HG02571 (cell line): ENCODE data around the gene PRICKLE2.

ENCODE experiments used
- ATAC-seq: cut with Tn5 transposase; IDR thresholded peaks from one replicate; pipeline ENCODE4 v1.9.1; 2021; ENCODE audit warnings: mild to moderate bottlenecking, moderate library complexity; ENCODE audit not compliant: unreplicated experiment

The PRICKLE2 gene

DNA sequence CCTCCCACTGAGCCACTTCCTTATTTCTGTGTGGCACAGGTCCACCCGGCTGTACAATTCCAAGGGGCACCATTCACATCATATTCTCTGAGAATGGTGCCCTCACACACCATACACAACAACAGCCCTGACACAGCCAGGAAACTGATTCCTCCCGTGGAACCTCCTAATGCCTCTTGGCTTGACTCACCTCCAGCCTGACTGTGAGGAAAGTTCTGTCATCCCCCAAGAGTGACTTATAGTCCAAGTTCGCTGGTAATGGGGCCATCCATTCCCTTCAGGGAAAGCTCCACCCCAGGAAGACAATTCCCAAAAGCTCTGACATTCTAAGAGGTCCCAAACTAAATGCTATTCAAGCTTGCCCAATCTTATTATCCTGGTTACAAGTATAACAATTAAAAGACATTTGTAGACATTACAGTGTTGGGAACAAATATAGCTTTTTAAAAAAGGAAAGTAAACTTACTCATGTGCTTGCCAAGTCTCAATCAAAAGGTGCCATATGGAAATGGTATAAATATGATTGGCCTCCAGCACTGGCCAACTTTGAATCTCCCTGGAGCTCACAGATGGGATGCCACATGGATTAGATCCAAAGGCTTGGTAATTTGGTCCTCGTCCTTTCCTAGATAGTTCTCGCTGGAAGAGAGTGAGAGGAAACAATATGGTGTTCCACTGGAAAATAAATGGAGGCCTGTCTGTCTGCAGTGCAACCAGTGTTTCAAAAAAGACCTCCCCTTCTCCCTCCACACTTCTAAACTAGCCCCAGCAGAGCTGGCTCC is 145.7 kb downstream of the PRICKLE2 start:
- no peak for ATAC-seq

DNA sequence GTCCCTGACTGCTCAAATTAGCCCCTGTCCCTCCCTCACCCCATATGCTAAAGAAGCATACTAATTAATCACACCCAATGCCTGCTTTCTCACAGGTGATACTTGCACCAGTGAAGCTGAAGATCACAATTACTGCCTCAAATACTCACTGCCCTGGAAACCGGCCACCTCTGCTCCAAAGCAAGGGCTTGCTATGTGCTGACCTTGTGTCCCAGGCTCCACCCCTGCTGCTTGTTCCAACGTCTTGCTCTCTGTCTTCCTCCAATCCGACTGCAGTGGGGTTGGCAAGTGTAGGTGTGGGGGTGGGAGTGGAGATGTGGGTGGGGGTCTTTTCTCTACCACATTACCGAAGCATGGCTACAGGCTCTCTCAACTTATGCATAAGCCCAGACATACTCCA is 146.3 kb downstream of the PRICKLE2 start:
- no peak for ATAC-seq

DNA sequence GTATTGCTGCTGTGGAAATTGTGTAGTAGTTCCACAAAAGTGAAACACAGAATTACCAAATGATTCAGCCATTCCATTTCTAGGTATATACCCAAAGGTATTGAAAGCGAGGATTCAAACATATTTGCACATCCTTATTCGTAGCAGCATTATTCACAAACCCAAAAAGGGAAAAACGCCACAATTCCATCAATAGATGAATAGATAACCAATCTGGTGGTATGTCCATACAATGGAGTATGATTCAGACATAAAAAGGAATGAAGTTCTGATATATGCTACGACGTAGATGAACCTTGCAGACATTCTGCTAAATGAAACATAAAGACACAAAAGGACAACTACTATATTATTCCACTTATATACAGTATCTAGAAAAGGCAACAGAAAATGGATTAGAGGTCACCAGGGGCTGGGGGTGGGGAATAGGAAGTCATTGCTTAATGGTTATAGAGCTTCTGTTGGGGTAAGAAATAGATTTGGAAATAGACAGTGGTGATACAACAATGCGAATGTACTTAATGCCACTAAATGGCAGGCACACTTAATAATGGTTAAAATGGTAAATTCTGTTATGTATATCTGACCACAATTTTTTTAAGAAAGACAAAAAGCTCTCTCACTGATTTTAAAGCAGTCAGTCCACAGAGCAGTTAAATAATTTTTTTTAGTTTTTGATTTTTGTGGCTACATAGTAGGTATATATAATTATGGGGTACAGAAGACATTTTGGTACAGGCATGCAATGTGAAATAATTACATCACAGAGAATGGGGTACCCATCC is 150.2 kb downstream of the PRICKLE2 start:
- no peak for ATAC-seq

DNA sequence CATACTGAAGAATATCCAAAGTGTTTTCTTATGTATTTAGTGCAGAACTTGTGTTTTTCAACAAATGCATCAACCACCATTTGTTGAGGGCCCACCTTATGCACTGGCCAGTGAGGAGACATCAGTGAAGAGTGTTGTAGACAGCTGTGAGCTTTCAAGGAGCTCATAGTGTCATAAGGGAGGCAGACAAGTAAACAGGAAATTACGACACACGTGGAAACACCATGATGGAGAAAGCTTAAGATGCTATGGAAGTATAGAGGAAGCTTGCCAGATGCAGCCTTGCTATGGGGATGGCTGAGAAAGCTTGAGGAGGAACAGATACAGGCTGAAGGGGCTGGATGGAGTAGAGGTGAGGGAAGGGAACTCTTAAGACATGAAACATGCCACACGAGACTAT is 151.2 kb downstream of the PRICKLE2 start:
- ATAC-seq, result no peak

DNA sequence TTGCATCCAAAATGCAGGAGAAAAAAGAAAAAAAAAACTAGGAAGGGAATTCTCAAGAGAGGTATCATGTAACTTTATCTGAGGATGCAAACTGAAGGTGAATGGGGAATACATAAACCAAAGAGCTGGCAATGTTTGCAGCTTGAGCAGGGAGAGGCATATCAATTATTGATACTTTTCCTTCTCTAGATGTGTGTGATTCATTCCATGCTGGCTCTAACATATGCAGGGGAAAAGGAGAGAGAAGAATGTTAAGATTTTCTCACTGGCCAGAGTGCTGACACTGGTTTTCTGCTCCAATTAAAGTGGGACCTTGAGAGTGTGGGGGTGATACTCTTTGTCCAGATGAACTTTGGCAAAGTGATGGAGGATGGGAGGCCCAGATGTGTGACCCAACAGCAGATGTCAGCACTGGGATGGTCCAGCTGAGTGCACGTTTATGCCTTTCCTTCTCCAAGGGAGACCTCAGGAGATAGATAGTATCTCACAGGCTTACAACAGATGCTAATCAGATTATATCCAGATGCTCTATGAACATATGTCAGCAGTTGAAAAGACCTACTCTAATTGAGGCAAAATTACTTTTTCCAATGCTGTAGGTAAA is 152.0 kb downstream of the PRICKLE2 start:
- no peak for ATAC-seq

DNA sequence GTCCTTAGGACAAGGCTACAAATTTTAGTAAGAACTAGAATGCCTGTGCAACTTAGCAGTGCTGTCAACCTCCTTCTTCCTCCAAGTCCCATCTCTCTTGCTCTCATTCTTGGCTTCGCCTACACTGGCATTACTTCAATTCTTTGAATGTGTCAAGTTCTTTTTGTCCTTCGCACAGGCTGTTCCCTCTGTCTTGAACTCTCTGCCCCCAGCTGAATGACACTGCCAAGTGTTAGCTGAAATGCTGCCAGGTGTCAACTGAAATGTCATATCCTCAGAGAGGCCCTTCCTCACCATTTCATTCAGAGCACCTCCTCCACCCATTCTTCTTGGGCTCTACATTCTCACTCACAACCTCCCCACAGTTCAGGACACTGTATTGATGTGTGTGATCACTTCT is 153.1 kb downstream of the PRICKLE2 start:
- ATAC-seq, result no peak

DNA sequence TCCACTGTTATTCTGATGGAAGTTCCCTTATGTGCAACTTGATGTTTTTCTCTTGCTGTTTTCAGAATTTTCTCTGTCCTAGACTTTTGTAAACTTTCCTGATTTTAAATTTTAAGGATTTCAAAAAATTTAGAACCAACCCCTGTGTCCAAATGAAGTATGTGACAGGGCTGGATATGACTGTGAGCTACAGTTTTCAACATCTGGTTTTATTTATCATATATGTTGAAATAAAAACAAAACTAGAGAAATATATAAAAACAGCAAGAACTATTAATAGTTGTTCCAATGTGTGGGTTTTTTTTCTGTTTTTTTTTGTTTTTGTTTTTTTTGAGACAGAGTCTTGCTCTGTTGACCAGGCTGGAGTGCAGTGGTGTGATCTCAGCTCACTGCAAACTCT is 154.6 kb downstream of the PRICKLE2 start:
- ATAC-seq, result no peak

DNA sequence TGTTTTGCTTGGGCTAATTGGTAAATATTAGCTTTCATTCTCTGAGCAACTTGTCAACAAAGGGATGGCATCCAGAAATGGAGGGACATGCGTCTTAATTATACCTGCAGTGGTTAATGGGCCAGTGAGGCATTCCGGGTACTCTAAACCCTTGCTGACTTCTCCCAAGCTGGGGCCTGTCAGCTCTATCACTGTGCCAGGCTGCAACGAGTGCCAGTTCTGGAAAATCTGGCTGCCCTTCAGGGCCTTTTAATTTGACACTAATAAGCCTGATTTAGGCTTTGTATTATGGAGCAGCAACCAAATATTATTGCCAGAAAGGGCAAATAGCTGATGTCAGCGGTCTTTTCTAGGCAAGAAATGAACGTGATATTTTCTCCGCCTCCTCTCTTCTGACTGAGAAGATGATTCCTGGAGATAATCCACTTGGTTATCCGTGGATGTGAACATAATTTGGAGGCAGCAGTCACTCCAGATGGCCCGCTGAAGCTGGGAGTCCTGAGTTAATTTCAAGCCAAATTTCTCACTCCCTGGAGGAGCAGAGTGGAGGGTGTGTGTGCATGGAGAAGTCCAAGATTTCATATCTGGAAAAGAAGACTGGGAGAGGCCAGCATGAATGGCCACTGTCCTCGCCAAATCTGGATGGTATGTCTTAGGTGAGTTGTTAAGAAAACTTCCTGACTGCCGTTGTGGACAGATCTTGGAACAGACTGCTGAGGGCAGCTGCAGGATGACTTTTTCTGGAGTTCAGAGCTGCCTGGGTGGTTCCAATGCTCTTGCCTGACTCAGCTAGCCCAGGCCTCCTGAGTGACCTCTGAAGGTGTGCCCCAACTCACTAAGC is 157.5 kb downstream of the PRICKLE2 start:
- ATAC-seq, result no peak

DNA sequence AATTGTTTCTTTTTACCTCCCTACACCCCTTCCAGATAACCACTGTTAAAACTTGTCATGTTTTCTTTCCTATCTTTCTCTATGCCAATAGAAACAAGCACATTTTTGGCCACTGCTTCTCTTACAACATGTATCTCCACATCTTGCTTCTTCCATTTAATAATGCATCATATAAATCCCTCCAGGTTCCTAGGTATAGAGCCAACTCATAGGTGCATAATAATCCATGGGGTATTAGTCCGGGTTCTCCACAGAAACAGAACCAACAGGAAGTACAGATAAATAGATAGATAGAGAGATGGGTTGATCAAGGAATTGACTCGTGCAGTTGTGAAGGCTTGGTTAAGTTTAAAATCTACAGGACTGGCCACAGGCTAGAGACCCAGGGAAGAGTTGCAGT is 160.5 kb downstream of the PRICKLE2 start:
- no peak for ATAC-seq

DNA sequence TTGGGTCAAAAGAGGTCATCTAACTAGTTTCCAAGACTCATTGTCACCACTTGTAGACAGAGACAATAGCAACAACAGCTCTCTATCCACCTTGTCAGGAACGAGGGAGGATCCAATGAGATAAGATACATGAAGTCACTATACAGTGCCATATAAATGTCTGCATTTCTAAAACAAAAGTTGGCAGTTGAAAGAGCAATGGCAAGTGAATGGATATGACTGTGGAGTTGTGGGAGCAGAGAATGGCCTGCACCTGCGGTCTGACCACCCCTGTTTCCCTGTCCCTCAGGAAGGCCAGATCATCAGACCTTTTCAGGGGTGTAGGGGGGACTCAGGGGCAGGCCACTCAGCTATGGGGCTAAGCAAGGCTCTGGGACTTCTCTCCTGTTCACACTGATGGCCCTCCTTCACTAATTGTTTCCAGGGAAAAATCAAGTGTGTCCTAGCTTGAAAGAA is 161.3 kb downstream of the PRICKLE2 start:
- ATAC-seq, result no peak

DNA sequence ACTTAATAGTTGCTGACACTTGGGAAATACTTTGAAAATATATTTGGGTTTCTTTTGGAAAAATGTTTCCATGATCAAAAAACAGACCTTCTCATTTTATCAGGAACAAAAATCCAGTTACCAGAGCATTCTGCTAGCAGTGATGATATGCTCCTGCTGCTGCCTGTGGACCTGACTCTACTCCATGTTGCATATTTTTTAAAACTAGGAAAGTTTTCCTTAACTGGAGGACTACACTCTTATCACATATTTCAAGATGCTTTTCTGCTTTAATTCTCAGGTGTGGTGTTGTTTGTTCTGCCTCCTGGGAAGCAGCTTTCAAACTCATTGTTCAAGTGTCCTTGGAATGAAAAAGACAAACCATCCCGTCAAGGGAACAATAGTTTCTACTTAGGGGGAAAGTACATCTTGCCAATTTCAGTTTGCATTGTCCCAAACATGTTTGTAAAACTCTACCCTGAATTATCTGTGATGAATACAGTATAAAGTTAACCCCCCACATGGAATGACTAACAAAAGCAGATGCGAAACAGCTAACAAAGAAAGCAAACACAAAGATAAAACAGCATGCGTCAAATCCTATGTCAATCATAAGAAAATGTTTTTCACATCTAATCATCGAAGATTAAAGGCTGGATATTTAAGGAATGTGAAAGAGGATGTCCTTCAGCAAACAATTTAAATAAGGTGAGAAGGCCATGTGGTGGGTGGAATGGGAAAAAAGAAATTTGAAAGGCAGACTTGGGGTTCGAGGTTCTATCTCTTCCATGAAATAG is 161.9 kb downstream of the PRICKLE2 start:
- no peak for ATAC-seq

DNA sequence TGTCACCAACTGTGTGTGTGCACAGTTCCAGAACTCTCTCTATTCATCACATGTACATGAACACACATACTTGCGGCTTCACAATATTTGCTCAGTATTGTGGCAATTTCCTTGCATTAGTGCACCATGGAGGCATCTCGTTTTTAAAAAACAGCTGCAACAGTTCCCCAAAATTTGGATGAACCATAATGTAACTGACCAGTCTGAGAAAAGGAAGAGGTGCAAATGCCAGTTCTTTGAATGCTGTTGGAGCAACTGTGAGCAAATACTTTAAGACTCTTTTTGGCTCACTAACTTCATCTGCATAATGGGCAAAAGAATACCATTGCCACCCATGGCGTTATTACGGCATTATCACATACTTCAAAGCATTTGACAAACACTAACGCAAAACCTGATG is 163.6 kb downstream of the PRICKLE2 start:
- no peak for ATAC-seq

DNA sequence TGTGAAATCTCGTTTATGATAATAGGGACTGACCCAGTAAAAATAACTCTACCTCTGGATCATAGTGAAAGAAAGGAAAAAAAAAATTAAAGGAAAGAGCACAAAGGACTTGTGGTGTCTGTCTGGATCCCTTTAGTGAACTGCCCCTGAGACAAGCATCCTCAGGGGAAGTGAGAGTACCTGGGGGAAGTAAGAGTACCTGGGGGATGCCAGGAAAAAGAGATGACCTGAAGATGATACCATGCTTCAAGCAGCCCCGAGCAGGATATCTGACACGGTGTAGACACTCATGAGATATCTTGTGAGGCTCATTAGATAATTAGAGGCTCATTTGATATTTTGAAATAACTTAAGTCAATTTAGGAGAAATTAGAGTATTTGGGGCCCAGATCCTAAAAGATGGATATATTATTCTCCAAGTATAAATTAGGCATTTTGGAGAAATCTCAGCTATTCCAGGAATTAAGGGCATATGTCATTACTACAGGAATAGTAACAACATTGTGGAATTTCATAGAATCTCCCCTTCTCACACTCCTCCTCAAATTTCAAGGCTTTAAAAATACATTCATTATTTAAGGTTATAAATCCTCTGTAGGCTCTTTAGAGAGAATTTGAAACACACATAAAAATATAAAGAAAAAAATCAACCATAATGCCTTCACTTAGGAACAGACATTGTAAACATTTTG is 165.6 kb downstream of the PRICKLE2 start:
- ATAC-seq, result no peak

DNA sequence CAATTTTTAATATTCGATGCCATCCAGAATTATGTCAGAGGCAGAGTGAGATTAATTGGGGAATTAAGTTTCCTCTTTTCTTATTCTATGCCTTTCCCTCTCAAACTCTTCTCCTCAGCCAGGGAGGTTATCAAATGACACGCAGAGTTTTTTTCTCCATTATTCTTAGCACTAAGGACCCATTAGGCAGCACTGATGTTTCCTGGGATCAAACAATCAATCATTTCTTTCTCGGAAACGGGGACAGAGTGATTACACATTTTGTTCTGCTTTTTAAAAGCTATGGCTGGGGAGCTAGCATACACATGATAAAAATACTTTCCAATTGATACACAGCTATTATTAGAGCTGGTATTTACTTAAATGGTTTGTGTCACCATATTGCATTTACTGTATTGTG is 166.7 kb downstream of the PRICKLE2 start:
- no peak for ATAC-seq

DNA sequence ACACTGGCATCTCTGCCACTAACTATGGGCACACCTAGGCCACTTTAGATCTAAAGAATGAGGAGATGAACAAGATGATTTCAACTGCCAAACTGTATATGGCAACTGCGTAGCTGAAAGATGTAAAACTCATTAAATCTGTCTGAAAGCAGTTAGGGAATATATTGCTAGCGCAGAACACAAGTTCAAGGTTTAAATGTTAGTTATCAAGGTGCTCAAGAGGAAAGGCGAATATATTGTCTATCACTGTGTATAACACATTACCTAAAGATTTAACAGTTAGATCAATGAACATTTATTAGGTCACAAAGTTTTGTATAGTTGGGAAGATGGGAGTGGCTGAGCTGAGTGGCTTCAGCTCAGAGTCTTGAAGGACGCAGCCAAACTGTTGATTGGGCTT is 168.0 kb downstream of the PRICKLE2 start:
- no peak for ATAC-seq

DNA sequence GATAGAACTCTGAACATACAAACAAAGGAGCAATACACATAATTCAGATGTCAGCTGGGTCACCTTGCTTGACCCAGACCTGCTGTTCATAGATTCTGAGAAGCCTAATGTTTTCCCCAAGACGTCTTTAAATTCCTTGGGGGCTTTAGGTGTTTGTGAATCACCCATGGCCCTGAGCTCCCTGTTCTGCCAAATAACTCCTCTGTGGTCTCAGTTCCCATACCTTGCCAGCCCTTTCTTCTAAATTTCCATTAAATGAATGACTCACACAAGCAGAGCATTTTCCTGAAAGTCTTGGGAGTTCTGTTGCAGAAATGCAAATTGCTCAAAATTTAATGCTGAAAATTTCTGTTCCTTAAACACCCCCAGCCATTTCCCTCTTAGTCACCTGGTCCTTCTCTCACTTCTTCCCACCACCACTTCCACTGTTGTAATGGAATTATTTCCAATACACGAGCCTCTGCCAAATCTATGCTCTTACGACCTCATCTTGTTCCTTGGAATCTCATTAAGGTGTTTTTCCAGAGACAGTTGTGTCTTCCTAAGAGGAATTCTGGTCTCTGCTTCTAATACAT is 168.6 kb downstream of the PRICKLE2 start:
- ATAC-seq, result no peak

DNA sequence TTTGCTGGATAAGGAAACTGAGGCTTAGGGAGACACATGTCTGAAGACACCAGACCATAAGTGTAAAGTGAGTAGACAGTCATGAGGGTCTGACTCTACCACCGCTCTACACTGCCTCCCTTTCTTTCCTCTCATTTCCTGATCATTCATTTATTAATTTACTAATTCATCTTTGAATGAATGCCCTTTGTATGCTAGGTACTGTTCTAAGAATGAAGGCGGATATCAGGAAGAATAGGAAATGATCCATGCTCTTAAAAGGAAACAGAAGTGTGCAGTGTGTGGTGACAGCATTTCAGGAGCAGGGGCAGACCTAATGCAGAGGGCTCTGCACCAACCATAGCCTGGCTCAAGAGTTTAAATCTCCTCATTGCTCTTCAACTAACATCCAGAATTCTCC is 170.2 kb downstream of the PRICKLE2 start:
- no peak for ATAC-seq

DNA sequence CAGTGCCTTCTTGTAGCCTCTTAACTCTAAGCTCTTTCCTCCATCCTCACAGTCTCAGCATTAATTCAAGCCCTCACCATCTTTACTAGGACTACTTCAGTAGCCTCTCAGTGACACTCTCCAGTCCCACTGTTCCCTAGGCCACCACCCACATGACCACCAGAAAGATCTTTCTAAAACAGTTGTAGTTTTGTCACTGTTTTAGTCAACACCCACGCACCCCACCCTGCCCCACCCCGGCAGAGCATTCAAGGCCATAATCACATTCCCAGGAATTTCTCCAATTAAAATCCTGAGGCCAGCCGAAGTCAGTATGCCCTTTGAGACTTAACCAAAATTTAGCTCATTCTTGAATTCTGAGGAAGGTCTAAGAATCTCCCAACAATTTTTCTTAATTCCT is 170.8 kb downstream of the PRICKLE2 start:
- no peak for ATAC-seq

DNA sequence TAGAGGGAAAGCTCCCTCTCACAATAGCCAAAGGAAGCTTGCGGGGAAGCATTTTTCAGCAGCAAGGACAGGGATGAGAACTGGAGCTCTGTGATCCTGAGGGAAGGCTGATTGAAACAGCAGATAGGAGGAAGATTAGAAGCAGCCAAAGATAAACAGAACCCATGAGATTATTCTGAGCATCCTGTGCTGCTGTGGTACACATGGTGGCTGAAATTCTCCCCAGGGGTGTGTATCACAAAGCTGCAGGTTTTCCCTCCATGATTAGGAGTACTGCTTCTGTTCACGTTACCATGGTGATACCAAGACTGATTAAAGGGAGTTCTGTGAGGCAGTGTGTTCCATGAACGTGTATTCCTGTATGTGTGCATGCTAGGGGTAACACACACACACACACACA is 171.7 kb downstream of the PRICKLE2 start:
- no peak for ATAC-seq
